SU-DHL-6 (cell line): ENCODE data around the gene ATP9B.

Experiments used
- EZH2phosphoT487 ChIP-seq: fragments of 200-600 bp; sonication (generic), shearing (Covaris generic); conservative IDR thresholded peaks from 2 replicates; pipeline ENCODE4 v1.6.1; 2018; ENCODE audit warnings: mild to moderate bottlenecking, antibody characterized with exemption, low read length, moderate library complexity, mixed read lengths
- TF ChIP-seq, protein P1 (sequence below): fragments of 200-600 bp; sonication (generic); IDR thresholded peaks from one replicate; pipeline ENCODE4 v1.5.1; 2017; ENCODE audit warnings: antibody characterized with exemption, mild to moderate bottlenecking, low read length, moderate library complexity; ENCODE audit not compliant: insufficient read depth, poor library complexity, severe bottlenecking

DNA sequence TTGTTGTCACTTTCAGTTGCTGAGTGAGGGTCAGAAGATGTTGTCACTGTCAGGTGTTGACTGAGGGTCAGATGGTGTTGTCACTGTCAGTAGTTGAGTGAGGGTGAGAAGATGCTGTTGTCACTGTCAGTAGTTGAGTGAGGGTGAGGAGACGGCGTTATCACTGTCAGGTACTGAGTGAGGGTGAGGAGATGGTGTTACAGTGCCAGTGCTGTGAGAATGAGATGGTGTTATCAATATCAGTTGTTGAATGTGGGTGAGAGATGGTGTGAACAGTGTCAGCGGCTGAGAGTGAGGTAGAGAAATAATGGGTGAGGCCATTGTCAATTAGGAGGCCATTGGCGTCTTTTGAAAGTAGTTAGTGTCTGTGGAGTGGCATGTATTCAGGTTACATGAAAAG lies 1.6 kb upstream of the ATP9B start:
- TF ChIP-seq, protein P1, sequence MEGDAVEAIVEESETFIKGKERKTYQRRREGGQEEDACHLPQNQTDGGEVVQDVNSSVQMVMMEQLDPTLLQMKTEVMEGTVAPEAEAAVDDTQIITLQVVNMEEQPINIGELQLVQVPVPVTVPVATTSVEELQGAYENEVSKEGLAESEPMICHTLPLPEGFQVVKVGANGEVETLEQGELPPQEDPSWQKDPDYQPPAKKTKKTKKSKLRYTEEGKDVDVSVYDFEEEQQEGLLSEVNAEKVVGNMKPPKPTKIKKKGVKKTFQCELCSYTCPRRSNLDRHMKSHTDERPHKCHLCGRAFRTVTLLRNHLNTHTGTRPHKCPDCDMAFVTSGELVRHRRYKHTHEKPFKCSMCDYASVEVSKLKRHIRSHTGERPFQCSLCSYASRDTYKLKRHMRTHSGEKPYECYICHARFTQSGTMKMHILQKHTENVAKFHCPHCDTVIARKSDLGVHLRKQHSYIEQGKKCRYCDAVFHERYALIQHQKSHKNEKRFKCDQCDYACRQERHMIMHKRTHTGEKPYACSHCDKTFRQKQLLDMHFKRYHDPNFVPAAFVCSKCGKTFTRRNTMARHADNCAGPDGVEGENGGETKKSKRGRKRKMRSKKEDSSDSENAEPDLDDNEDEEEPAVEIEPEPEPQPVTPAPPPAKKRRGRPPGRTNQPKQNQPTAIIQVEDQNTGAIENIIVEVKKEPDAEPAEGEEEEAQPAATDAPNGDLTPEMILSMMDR: no peak
- TF ChIP-seq EZH2phosphoT487: no peak
